ENCODE measurements around the gene ACAA2. TPM values are rescaled to one million over a fixed set of nuclear protein-coding genes. Genes with fewer than 3 reads are reported as not detected.

Gene ACAA2
- total RNA-seq, 1 experiment from 2014 or later: 50.8 TPM

GRCh38 chr18:49859021-49859359, 45.7 kb upstream of the ACAA2 start:
- Histone ChIP-seq H3K27ac (ENCODE audit: low read length) (no peak overlapping the region), H3K4me1 (ENCODE audit: control insufficient read depth, insufficient read depth, low read length) (no peaks in the 10 kb centered on the region; the same call in 1 of the 2 replicates), H3K36me3 (ENCODE audit: control insufficient read depth, insufficient read depth, low read length) (no peaks in the 10 kb centered on the region), H3K9me3 (ENCODE audit: control insufficient read depth, insufficient read depth, low read depth, low read length) (no peaks in the 10 kb centered on the region), H3K27me3 (ENCODE audit: control insufficient read depth, insufficient read depth, low read length) (no peaks in the 10 kb centered on the region), H3K4me3 (ENCODE audit: low read depth in 2 of 2, low read length in 2 of 2) (no peak overlapping the region)
- intact Hi-C loops (cut with micrococcal nuclease; ENCODE audit: unreplicated experiment) (loop anchor here (2.0 kb wide), 1 partner anchor 300 kb away; no protein-coding TSS in a partner anchor), in situ Hi-C loops (cut with HindIII; ENCODE audit: low pct_unique_long_range_greater_than_20kb, low sequenced_read_pairs) (no loop called here)
- POLR2A ChIA-PET: interaction anchor here (0.5 to 0.6 kb wide), 2 partner anchors 283 to 395 kb away, joined by 4 to 8 read pairs; no protein-coding TSS in a partner anchor
- TF ChIP-seq CTCF (IDR thresholded peaks at IDR 0.05): peak; percentile 58
- no peak for TF ChIP-seq POLR2AphosphoS5 (IDR thresholded peaks at IDR 0.05; ENCODE audit: low read depth, low read length)
- TF ChIP-seq SIN3A (IDR thresholded peaks at IDR 0.05; ENCODE audit: borderline replicate concordance, insufficient read depth, low read depth, low read length): no peak
- BruUV-seq (replicated peaks): no TSS peak
- ATAC-seq (peak; percentile 55; the same call in 1 of the 2 replicates), DNase-seq (ENCODE audit: low read depth, low spot score) (no peak)
- CTCF ChIA-PET: interaction anchor here (0.6 to 1.5 kb wide), 3 partner anchors 152 to 348 kb away, joined by 3 to 9 read pairs (median 3); no protein-coding TSS in a partner anchor

- ChIA-PET CTCF (interaction anchor here (0.6 to 1.5 kb wide), 5 partner anchors 151 to 374 kb away, joined by 3 to 9 read pairs (median 3); no protein-coding TSS in a partner anchor), POLR2A (interaction anchor here (0.6 kb wide), 1 partner anchor 395 kb away, joined by 8 read pairs; no protein-coding TSS in a partner anchor)
- in situ Hi-C loops (cut with HindIII; ENCODE audit: low pct_unique_long_range_greater_than_20kb, low sequenced_read_pairs) (no loop called here), intact Hi-C loops (cut with micrococcal nuclease; ENCODE audit: unreplicated experiment) (loop anchor here (1.0 to 2.0 kb wide), 2 partner anchors 300 to 348 kb away; no protein-coding TSS in a partner anchor)
- Histone ChIP-seq H3K27ac (ENCODE audit: low read length) (no peak overlapping the region), H3K4me3 (ENCODE audit: low read depth in 2 of 2, low read length in 2 of 2) (no peak overlapping the region), H3K36me3 (ENCODE audit: control insufficient read depth, insufficient read depth, low read length) (no peaks in the 10 kb centered on the region), H3K9me3 (ENCODE audit: control insufficient read depth, insufficient read depth, low read depth, low read length) (no peaks in the 10 kb centered on the region), H3K4me1 (ENCODE audit: control insufficient read depth, insufficient read depth, low read length) (no peaks in the 10 kb centered on the region; the same call in 1 of the 2 replicates), H3K27me3 (ENCODE audit: control insufficient read depth, insufficient read depth, low read length) (no peaks in the 10 kb centered on the region)
- BruUV-seq (replicated peaks): no TSS peak
- DNase-seq (ENCODE audit: low read depth, low spot score) (no peak), ATAC-seq (peak; percentile 83)
- TF ChIP-seq POLR2AphosphoS5 (IDR thresholded peaks at IDR 0.05; ENCODE audit: low read depth, low read length) (no peak), REST (IDR thresholded peaks at IDR 0.05; ENCODE audit: insufficient read depth in 1 of 2, low read depth in 2 of 2, low read length in 1 of 2) (no peak), SIN3A (IDR thresholded peaks at IDR 0.05; ENCODE audit: borderline replicate concordance, insufficient read depth, low read depth, low read length) (no peak), TCF7L2 (IDR thresholded peaks at IDR 0.05; ENCODE audit: low read depth, low read length) (no peak), CTCF (IDR thresholded peaks at IDR 0.05) (peak; percentile 82)
These were observed 45.1 kb upstream of the ACAA2 start for GRCh38 chr18:49858309-49859020.
